Activated CD8-positive, alpha-beta memory T cell treated with anti-CD3 and anti-CD28 coated beads, Interleukin-2, amount 50 U/mL, for 1 hour (primary cell): ENCODE results near the gene CYRIA.

Source experiments
- DNase-seq: peaks from one replicate; pipeline ENCODE4 v3.0.0-alpha.2; 2020; ENCODE audit errors: extremely low read depth

The CYRIA gene

GRCh38 chr2:16650287-16651249 lies 15.1 kb downstream of the CYRIA start:
- no peak for DNase-seq

- no peak for DNase-seq
Observed at GRCh38 chr2:16649353-16650286, 16.0 kb downstream of the CYRIA start.

DNA sequence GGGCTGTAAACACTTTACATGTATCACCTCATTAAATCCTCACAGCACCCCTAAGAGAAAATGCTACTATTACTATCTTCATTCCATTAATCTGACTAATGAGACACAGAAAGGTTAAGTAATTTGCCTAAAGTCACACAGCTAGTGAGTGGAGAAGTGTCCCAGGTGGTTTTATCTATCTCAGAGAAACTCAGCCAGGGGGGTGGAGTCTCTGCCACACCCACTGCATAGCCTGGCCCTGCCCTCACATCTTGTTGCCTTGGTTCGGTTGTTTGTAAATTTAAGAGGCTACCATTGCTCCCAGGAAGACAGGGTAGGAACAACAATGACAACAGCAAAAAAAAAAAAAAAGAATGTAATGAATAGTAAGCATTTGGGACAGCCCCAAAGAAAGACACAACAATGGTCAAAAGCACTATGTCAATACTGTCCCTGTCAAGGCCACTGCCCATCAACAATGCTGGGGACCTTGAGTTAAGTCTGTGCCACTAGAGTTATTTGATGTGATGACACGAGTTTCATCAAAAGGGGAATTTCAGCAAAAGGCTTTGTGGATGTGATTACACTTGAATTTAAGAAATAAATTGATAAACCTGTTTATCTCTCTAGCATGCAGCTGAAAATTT lies 17.5 kb downstream of the CYRIA start:
- DNase-seq, result no peak

GRCh38 chr2:16645775-16646559 lies 19.7 kb downstream of the CYRIA start:
- no peak for DNase-seq

DNA sequence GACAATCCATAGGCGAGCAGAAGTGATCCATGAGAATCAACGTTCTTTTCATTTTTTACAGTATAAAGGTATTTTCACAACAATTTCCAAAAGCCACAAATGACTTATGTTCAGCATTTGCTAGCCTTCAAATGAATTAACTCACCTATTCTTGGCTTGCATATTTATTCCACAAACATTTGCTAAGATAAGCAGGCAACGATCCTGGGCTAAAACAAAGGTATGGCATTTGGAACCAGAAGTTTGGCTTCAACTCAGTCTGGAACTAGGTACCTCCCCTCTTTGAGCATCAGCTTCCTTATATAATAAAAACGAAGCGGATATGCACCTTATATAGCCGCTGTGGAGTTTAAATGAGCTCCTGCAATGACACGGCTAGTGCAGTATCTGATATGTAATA lies 20.5 kb downstream of the CYRIA start:
- DNase-seq, result no peak

- no peak for DNase-seq
Observed at GRCh38 chr2:16644221-16644925, 21.3 kb downstream of the CYRIA start.

GRCh38 chr2:16643099-16643498 lies 22.5 kb downstream of the CYRIA start:
- no peak for DNase-seq

- no peak for DNase-seq
Observed at GRCh38 chr2:16642088-16642487, 23.5 kb downstream of the CYRIA start.

- DNase-seq, result no peak
Observed at GRCh38 chr2:16641509-16641908, 24.1 kb downstream of the CYRIA start.

DNA sequence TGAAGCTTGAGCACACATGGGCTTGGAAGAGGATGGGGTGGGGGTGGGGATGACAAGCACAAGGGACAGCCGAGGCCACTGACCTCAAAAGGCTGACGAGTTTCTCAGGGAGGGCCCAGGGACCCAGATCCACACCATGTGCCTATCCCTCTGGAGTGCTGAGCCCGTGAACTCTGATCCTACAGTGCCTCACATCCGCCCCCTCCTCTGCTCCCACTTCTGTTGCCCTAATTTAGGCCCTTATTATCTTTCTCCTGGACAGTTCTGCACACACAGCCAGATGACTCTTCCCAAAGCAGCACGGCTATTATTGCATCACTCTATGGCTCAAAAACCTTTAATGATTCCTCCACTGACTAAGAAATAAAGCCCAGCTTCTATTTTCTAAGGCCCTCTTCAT lies 24.8 kb downstream of the CYRIA start:
- DNase-seq, result no peak

DNA sequence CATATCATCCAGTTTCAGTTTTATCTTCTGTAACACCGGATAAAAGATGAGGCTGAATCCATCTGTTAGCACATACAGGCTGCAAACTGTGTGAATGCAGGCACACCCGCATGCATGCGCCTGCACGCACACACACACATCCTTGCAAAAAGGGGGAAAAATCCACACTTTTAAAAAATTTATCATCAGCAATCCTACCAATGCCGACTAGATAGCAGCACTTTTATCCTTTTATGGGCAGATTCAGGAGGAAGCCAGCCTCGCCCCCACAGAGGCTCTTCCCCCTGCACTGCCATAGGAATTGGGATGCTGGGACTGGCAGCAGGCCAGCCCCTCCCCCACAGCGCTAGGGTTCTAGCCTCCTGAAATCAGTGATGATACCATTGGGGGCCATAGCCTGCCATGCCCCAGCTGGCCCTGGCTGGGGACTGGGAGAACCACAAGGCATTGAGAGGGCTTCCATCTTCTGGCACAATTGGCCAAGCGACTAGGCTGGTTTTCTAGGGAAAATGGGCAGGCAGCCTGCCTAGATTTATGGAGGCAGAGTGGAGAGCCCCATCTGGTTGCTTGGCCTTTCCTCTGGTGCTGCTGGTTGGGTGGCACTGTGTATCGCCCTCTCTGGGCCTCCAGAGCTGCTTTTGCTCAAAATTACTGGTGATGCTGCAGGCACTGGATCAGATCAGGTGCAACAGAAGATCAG lies 25.5 kb downstream of the CYRIA start:
- no peak for DNase-seq

DNA sequence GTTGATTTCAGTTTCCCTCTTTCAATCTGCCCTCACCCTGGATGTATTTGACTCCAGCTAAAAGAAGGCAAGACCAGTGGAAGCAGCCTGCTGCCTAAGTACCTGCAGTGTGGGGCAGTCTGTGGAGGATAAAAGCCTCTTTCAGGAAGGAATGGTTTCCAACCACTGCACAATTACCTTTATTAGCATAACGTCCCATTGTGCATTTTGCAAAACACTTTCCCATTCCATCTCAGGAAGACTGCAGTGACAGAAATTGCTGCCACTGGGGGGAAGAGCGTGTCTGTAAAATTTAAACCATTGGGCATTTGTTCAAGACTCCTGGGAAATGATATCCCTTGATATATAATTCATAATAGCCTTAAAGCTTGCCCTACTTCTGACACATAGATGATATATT lies 26.2 kb downstream of the CYRIA start:
- DNase-seq, result no peak

- no peak for DNase-seq
Observed at GRCh38 chr2:16638946-16639345, 26.7 kb downstream of the CYRIA start.

DNA sequence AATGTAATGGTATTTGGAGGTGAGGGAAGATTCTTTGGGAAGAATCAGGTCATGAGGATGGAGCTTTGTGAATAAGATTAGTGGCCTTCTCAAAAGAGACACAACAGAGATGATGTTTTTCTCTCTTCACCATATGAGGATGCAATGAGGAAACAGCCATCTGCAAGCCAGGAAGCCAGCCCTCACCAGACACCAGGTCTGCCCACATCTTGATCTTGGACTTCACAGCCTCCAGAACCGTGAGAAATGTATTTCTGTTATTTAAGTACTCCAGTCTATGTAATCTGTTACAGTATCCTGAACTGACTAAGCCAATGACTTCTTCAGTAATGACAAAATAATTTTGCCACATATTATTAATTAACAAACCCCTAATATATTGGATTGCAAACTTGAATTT lies 28.3 kb downstream of the CYRIA start:
- no peak for DNase-seq

GRCh38 chr2:16635791-16636699 lies 29.6 kb downstream of the CYRIA start:
- DNase-seq, result no peak

- no peak for DNase-seq
Observed at GRCh38 chr2:16633621-16634430, 31.8 kb downstream of the CYRIA start.

DNA sequence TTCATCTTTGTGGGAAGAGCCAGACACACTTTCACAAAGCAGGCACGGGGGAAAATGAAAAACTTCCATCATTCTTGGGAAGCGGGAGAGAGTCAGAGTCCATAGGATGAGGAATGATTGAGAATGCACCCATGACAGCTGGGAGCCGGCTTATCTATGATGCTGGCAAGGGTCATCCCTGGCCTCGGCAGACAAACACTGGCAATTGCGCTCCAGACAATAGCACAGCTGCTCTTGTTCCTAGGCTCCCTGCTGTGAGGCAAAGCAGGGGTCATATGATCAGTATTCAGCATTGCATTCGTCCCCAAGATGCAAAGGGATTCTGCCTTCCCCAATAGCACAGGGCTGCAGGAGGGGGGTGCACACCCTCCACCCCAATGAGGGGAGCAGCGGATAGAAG lies 33.0 kb downstream of the CYRIA start:
- no peak for DNase-seq

GRCh38 chr2:16630463-16630862 lies 35.2 kb downstream of the CYRIA start:
- DNase-seq, result no peak
